Mesenchymal stem cell (in vitro differentiated cells and primary cell): ENCODE measurements around the gene ANGPTL2.
A peak's percentile ranks its signal among the peaks of the same experiment; 100 is the strongest.

ENCODE experiments used
- DNase-seq: peaks from one replicate; pipeline ENCODE4 v3.0.0-alpha.2; 2013
- H2AFZ ChIP-seq: one replicate; pipeline ENCODE4 v1.6.1; 2013; ENCODE audit warnings: low read depth, mild to moderate bottlenecking, control low read depth, inconsistent platforms, low read length, moderate library complexity
- H2AK5ac ChIP-seq: 2 replicates; pipeline ENCODE4 v1.6.1; 2013; ENCODE audit warnings: low read length, moderate library complexity, mild to moderate bottlenecking, inconsistent platforms; ENCODE audit not compliant: severe bottlenecking
- H2BK120ac ChIP-seq: one replicate; pipeline ENCODE4 v1.6.1; 2013; ENCODE audit warnings: low read depth, mild to moderate bottlenecking, inconsistent platforms, low read length, moderate library complexity
- H2BK12ac ChIP-seq, 2 experiments: one replicate each; pipeline ENCODE4 v1.6.1; 2013; ENCODE audit warnings: inconsistent platforms in 2 of 2, low read length in 2 of 2, mild to moderate bottlenecking in 2 of 2, moderate library complexity in 2 of 2, control low read depth in 1 of 2
- H2BK15ac ChIP-seq: one replicate; pipeline ENCODE4 v1.6.1; 2013; ENCODE audit warnings: mild to moderate bottlenecking, low read depth, inconsistent platforms; ENCODE audit not compliant: poor library complexity, severe bottlenecking
- H2BK5ac ChIP-seq: 2 replicates; pipeline ENCODE4 v1.6.1; 2013; ENCODE audit warnings: low read depth, mild to moderate bottlenecking, low read length, control low read depth, inconsistent platforms; ENCODE audit not compliant: poor library complexity, severe bottlenecking
- H3K14ac ChIP-seq, 2 experiments: one replicate each; pipeline ENCODE4 v1.6.1; 2013; ENCODE audit warnings: inconsistent platforms in 2 of 2, low read length in 2 of 2, control low read depth in 1 of 2, mild to moderate bottlenecking in 1 of 2, moderate library complexity in 1 of 2
- H3K18ac ChIP-seq, 2 experiments: one replicate each; pipeline ENCODE4 v1.6.1; 2013; ENCODE audit warnings: inconsistent platforms in 2 of 2, low read length in 2 of 2, control low read depth in 1 of 2, low read depth in 1 of 2, mild to moderate bottlenecking in 1 of 2
- H3K23ac ChIP-seq, 2 experiments: one replicate each; pipeline ENCODE4 v1.6.1; 2013; ENCODE audit warnings: inconsistent platforms in 2 of 2, low read length in 2 of 2, mild to moderate bottlenecking in 2 of 2, moderate library complexity in 2 of 2, control low read depth in 1 of 2
- H3K27ac ChIP-seq: 2 replicates; pipeline ENCODE4 v1.5.1; 2013; ENCODE audit warnings: mild to moderate bottlenecking, moderate library complexity, low read length, control low read depth, inconsistent platforms; ENCODE audit not compliant: poor library complexity, severe bottlenecking
- H3K27me3 ChIP-seq, 2 experiments: 2 replicates each; pipeline versions ENCODE4 v1.6.1 to v1.7.0; 2013; ENCODE audit warnings: low read length in 2 of 2, mild to moderate bottlenecking in 2 of 2, moderate library complexity in 2 of 2, control low read depth in 1 of 2, inconsistent platforms in 1 of 2; ENCODE audit not compliant: control insufficient read depth in 1 of 2, insufficient read depth in 1 of 2
- H3K36me3 ChIP-seq, 2 experiments: 2 replicates each; pipeline versions ENCODE4 v1.6.1 to v1.7.0; 2013; ENCODE audit warnings: low read length in 2 of 2, control low read depth in 1 of 2, inconsistent platforms in 1 of 2, low read depth in 1 of 2, mild to moderate bottlenecking in 1 of 2; ENCODE audit not compliant: insufficient read depth in 2 of 2, control insufficient read depth in 1 of 2
- H3K4ac ChIP-seq, 2 experiments: one replicate each; pipeline ENCODE4 v1.6.1; 2013; ENCODE audit warnings: inconsistent platforms in 2 of 2, low read length in 2 of 2, mild to moderate bottlenecking in 2 of 2, moderate library complexity in 2 of 2, control low read depth in 1 of 2, low read depth in 1 of 2
- H3K4me1 ChIP-seq: 2 replicates; pipeline ENCODE4 v1.6.1; 2013; ENCODE audit warnings: low read depth, low read length, control low read depth; ENCODE audit not compliant: control insufficient read depth, insufficient read depth
- H3K4me2 ChIP-seq: 2 replicates; pipeline ENCODE4 v1.6.1; 2013; ENCODE audit warnings: low read length, mild to moderate bottlenecking, inconsistent platforms; ENCODE audit not compliant: poor library complexity, severe bottlenecking
- H3K4me3 ChIP-seq, 2 experiments: 2 replicates each; pipeline versions ENCODE4 v1.5.1 to v1.7.0; 2013; ENCODE audit warnings: low read length in 2 of 2, mild to moderate bottlenecking in 2 of 2, control low read depth in 1 of 2, low read depth in 1 of 2; ENCODE audit not compliant: insufficient read depth in 1 of 2
- H3K79me1 ChIP-seq: replicated peaks from 2 replicates; pipeline ENCODE4 v1.6.1; 2013; ENCODE audit warnings: mild to moderate bottlenecking, control low read depth, low read length, inconsistent platforms; ENCODE audit not compliant: poor library complexity, severe bottlenecking
- H3K9ac ChIP-seq: 2 replicates; pipeline ENCODE4 v1.7.0; 2013; ENCODE audit warnings: mild to moderate bottlenecking, low read length, moderate library complexity
- H3K9me3 ChIP-seq: 2 replicates; pipeline ENCODE4 v1.7.0; 2013; ENCODE audit warnings: mild to moderate bottlenecking, low read length; ENCODE audit not compliant: control insufficient read depth
- H4K8ac ChIP-seq: one replicate; pipeline ENCODE4 v1.6.1; 2013; ENCODE audit warnings: inconsistent platforms, mild to moderate bottlenecking, low read length, moderate library complexity
- H4K91ac ChIP-seq: one replicate; pipeline ENCODE4 v1.6.1; 2013; ENCODE audit warnings: mild to moderate bottlenecking, low read length, inconsistent platforms
- WGBS: methylation state at CpG from one replicate; pipeline ENCODE4 v1.1.7; 2013; ENCODE audit warnings: mixed read lengths; 5-methylcytosine and 5-hydroxymethylcytosine counted together

ANGPTL2 gene

GRCh38 chr9:127066060-127066850 is 56.2 kb downstream of the ANGPTL2 start:
- Histone ChIP-seq H3K79me1 (no peaks in the 10 kb centered on the region), H4K8ac (peak overlapping the region; percentile 33), H3K9ac (no peak overlapping the region), H3K23ac (peak overlapping the region in 1 of 2 experiments; percentile 96), H3K27me3 (no peaks in the 10 kb centered on the region), H2AK5ac (no peak overlapping the region), H3K14ac (peak overlapping the region in 1 of 2 experiments; percentile 99), H3K4me1 (peaks cover 2% of the 10 kb centered on the region), H2BK12ac (peak overlapping the region; percentile 44 to 98), H3K4me3 (no peak overlapping the region), H4K91ac (peak overlapping the region; percentile 34), H3K4ac (peak overlapping the region in 1 of 2 experiments; percentile 98), H2AFZ (no peak overlapping the region), H3K4me2 (no peak overlapping the region), H2BK120ac (no peak overlapping the region), H3K9me3 (peaks cover 2% of the 10 kb centered on the region), H3K27ac (no peak overlapping the region), H3K18ac (peak overlapping the region; percentile 14 to 93), H2BK5ac (no peak overlapping the region), H2BK15ac (no peak overlapping the region), H3K36me3 (no peaks in the 10 kb centered on the region)
- WGBS: 92% methylated on average over 8 of the region's 9 CpGs
- peak; percentile 82 for DNase-seq

- no peak overlapping the region for H2BK15ac ChIP-seq
Observed at GRCh38 chr9:127065592-127065991, 56.8 kb downstream of the ANGPTL2 start.

GRCh38 chr9:127064335-127064734 is 58.1 kb downstream of the ANGPTL2 start:
- H3K9ac ChIP-seq: no peak overlapping the region
- no peaks in the 10 kb centered on the region for H3K27me3 ChIP-seq
- H2BK15ac ChIP-seq: no peak overlapping the region
- H2BK5ac ChIP-seq: no peak overlapping the region
- H3K36me3 ChIP-seq: no peaks in the 10 kb centered on the region
- no peak overlapping the region for H2AFZ ChIP-seq
- H3K14ac ChIP-seq: no peak overlapping the region
- no peak overlapping the region for H4K91ac ChIP-seq
- DNase-seq: no peak
- peaks cover 2% of the 10 kb centered on the region for H3K4me1 ChIP-seq
- H3K79me1 ChIP-seq: no peaks in the 10 kb centered on the region
- no peak overlapping the region for H3K27ac ChIP-seq
- no peak overlapping the region for H3K4me2 ChIP-seq
- H2AK5ac ChIP-seq: no peak overlapping the region
- WGBS: 98% methylated on average over 2 of the region's 2 CpGs
- no peaks in the 10 kb centered on the region for H3K9me3 ChIP-seq
- no peak overlapping the region for H3K4me3 ChIP-seq
- H2BK120ac ChIP-seq: no peak overlapping the region
- H2BK12ac ChIP-seq: no peak overlapping the region
- H4K8ac ChIP-seq: no peak overlapping the region
- no peak overlapping the region for H3K23ac ChIP-seq
- no peak overlapping the region for H3K18ac ChIP-seq
- no peak overlapping the region for H3K4ac ChIP-seq

More at GRCh38 chr9:127065592-127065991, 56.8 kb downstream of the ANGPTL2 start:
- Histone ChIP-seq H2BK120ac (no peak overlapping the region), H3K27ac (no peak overlapping the region), H3K14ac (no peak overlapping the region), H3K9ac (no peak overlapping the region), H2AK5ac (no peak overlapping the region), H3K36me3 (no peaks in the 10 kb centered on the region), H3K4me1 (peaks cover 2% of the 10 kb centered on the region), H3K18ac (peak overlapping the region; percentile 14 to 93), H3K4me3 (no peak overlapping the region), H2AFZ (no peak overlapping the region), H2BK12ac (peak overlapping the region; percentile 44 to 98), H3K4me2 (no peak overlapping the region), H3K23ac (no peak overlapping the region), H4K91ac (peak overlapping the region; percentile 34), H3K27me3 (no peaks in the 10 kb centered on the region), H3K9me3 (no peaks in the 10 kb centered on the region), H4K8ac (no peak overlapping the region), H3K4ac (no peak overlapping the region), H3K79me1 (no peaks in the 10 kb centered on the region), H2BK5ac (no peak overlapping the region)
- WGBS: 95% methylated on average over 1 of the region's 1 CpG
- peak; percentile 81 for DNase-seq

- H4K91ac ChIP-seq: no peak overlapping the region
- no peak overlapping the region for H3K14ac ChIP-seq
- H3K4me2 ChIP-seq: no peak overlapping the region
- H3K9ac ChIP-seq: no peak overlapping the region
- WGBS: 94% methylated on average over 3 of the region's 3 CpGs
- H3K4me1 ChIP-seq: peaks cover 2% of the 10 kb centered on the region
- no peak overlapping the region for H2AFZ ChIP-seq
- no peaks in the 10 kb centered on the region for H3K36me3 ChIP-seq
- no peak overlapping the region for H4K8ac ChIP-seq
- no peak overlapping the region for H3K18ac ChIP-seq
- no peak for DNase-seq
- H3K9me3 ChIP-seq: no peaks in the 10 kb centered on the region
- no peak overlapping the region for H3K4ac ChIP-seq
- H2BK5ac ChIP-seq: no peak overlapping the region
- H3K4me3 ChIP-seq: no peak overlapping the region
- H2BK12ac ChIP-seq: no peak overlapping the region
- H2BK120ac ChIP-seq: no peak overlapping the region
- H2AK5ac ChIP-seq: no peak overlapping the region
- H3K27ac ChIP-seq: no peak overlapping the region
- H2BK15ac ChIP-seq: no peak overlapping the region
- H3K23ac ChIP-seq: no peak overlapping the region
- no peaks in the 10 kb centered on the region for H3K27me3 ChIP-seq
- no peaks in the 10 kb centered on the region for H3K79me1 ChIP-seq
Observed at GRCh38 chr9:127061411-127061810, 61.0 kb downstream of the ANGPTL2 start.
